NCI-H2107 treated with DMSO at 0.1 percent for 48 hours (cell line): ENCODE data around the gene HSPA4L.
A peak's percentile ranks its signal among the peaks of the same experiment; 100 is the strongest.

ENCODE experiments used
- DNase-seq: peaks from one replicate; lab custom pipeline; 2025; ENCODE audit not compliant: unreplicated experiment; lab: John Stamatoyannopoulos, UW

The HSPA4L gene

DNA sequence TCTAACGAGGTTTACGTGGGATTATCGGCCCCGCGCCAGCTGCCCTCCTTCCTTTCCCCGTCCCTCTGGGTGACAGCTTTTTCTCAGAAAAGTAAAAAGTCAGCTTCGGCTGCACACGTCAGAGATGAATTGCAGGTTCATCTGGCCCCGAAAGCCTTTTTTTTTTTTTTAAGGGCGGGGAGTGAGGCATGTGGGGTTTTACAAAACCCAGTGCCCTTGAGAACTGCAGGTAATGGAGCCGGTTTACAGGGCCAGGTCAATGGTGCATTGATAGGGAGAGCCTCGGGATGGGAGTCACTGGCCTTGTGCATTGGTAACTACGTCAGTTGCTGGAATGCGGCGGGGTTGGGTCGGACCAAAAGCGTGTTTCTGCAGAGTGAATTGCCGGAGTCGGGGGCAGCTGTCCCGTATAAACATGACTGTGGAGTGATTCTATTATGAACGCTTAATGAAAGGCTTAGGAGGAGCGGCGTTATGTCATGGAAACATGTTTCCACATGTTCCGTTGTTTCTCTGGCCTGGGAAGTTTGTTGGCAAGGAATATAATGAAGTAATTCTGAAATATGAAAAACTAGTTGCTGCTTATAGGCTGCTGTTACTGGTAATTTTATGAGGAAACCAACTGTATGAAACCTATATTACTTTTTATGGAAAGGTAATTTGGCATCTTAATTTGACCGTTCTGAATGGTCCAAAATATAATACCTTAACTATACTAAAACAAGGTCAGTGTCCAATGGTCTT is 1.1 kb downstream of the HSPA4L start:
- no peak for DNase-seq

DNA sequence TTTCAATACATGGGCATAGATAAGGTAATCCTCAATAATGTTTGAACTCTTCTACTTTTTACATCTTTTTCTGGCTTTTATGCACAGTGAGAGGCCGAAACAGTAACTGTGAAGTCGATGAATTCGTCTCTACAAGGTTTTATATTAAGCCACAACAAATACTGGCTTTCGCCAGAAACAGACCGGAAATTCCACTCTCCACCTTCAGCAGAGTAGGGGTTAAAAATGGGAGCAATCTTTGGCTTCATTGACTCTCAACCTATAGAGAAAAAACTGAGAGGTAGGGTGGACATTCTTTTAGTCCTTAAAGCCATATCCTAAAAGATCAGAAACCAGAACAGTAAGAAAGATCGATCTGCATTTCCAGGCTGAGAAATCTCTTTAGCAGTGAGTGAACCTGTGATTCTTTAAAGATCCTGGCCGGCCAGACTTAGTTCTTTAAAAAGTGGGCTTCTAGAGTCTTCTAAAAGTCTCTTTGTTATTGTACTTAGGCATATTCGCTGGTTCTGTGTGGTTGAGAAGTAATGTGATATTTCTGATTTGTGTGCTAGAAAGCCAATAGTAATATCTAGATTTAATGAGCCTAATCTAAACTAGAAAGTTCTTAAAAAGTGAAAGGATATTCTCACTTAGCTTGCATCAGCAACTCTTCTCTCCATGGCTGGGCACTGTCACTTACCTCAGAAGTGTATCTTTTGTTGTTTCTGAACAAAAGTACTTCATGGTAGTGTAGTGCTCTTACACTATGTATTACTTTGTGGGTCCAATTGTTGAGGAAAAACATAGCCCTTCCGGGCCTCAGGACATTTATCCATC is 2.0 kb downstream of the HSPA4L start:
- DNase-seq: peak; percentile 11

DNA sequence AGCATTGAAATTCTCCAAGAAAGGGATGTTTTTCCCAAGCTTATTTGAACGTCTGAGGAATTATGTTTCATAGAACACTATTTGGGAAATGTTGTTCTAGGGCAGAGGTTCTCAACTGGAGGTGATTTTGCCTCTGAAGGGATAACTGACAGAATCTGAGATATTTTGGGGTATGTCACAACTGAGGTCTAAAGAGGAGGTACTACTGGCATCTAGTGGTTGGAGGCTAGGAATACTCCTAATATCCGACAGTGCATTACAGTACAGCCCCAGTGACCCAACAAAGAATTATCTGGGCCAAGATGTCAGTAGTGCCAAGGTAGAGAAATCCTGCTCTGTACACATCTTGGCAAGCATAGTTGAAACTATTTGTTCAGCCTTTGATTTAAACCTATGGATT is 6.4 kb downstream of the HSPA4L start:
- DNase-seq: no peak

DNA sequence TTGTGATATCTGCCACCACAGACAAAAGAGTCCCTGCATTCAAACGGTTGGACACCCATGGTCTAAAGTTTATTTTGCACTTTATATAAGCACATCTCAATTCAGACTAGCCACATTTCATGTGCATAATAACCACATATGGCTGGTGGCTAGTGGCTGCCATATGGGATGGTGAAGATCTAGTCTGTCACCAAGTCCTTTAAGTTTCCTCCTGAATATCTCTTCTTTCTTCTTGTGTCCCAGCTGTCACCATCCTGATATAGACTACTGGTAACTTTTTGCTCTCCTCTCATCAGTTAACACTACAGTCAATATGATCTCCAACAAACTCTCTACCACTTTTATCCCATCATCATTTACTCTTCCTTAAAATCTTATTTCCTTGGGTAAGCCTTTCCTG is 9.3 kb downstream of the HSPA4L start:
- no peak for DNase-seq

DNA sequence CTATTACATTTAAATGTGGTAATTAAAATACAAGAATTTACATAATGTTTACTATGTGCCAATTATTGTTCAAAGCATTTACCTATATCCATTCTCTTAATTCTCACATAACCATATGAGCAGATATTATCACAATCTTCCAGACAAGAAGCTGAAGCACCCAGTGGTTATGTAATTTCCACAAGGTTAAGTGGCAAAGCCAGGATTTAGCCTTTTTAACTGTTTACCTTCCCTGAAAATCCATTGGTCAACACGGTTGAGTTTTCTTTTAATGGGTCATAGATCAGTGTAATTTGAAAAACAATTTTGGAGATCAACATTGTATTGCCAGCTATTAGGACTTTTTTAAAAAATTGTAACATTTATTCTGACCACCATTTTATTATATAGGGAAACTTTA is 11.4 kb downstream of the HSPA4L start:
- no peak for DNase-seq

DNA sequence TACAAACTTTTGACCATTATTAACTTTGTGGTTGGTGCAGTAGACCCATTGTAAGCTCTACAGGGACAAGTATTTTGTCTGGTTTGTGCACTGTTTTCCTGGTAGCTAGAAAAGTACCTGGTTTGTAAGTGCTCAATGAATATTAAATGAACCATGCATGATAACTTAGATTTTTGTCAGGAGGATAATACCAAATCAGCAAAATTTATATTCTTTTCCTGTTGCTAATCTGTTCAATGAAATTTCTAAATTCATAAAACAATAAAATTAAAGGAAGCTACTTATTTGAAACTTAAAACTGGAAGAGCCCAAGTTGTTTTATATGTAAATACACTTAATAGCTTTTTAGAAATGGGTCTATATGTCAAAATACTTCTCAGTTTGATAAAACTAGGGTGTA is 17.6 kb downstream of the HSPA4L start:
- no peak for DNase-seq

DNA sequence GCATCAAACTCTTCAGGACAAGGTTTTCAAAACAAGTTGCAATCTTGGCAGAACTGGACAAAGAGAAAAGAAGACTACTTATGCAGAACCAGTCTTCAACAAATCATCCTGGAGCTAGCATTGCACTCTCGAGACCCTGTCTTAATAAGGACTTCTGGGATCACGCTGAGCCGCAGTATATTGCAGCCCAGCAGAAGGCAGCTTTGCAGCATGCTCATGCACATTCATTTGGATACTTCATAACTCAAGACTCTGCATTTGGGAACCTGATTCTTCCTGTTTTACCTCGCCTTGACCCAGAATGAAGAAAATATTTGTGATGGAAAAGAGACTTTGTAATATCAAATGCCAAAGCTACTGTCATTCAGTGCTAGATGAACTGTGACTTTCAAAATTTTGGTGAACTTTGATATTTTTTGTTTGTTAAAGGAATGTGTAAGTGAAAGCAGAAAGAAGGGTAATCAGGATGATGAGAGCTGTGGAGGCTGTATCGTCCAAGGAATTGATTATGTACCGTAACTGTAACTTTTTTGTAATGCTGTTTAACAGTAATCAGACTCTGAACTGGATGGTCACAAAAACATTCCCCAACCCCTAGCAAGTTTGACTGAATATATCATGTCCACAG is 27.2 kb downstream of the HSPA4L start:
- no peak for DNase-seq

DNA sequence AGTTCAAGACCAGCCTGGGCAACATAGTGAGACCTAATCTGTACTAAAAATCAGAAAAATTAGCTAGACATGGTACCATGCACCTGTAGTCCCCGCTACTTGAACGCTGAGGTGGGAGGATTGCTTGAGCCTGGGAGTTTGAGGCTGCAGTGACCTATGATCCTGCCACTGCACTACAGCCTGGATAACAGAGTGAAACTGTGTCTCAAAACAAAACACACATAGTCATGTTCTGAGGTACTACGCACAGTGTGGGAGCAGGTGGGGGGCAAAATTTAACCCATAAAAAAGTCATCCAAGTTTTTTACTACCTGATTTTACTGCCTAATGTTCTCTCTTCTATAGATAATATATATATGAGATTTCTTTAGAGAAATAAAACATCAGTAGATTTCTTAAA is 28.4 kb downstream of the HSPA4L start:
- no peak for DNase-seq

DNA sequence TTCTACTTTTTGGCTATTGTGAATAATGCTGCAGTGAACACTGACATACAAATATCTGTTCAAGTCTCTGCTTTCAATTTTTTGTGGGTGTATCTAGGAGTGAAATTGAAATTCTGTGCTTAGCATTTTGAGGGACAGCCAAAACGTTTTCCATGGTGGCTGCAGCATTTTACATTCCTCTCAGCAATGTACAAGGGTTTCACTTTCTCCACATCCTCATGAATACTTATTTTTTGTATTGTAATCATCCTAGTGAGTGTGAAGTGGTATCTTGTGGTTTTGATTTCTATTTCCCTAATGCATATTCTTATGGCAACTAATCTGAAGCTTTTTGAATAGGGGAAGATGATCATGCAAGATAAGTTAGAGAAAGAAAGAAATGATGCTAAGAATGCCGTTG is 40.3 kb downstream of the HSPA4L start:
- DNase-seq: no peak

DNA sequence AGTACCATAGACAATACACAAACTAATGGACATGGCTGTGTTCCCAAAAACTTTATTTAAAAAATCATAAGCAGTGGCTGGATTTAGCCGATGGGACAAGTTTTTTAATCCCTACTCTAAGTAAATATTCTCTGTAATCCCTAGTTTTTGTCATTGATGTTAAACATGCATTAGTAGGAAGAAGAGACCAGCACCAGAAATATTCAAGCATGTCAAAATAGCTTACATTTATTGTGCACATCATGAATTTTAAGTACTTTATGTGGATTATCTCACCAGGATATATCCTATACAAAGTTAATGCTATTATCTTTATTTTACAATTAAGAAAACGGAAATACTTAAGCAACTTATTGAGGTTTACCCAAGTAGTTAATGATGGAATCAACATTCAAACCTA is 46.0 kb downstream of the HSPA4L start:
- DNase-seq: no peak

DNA sequence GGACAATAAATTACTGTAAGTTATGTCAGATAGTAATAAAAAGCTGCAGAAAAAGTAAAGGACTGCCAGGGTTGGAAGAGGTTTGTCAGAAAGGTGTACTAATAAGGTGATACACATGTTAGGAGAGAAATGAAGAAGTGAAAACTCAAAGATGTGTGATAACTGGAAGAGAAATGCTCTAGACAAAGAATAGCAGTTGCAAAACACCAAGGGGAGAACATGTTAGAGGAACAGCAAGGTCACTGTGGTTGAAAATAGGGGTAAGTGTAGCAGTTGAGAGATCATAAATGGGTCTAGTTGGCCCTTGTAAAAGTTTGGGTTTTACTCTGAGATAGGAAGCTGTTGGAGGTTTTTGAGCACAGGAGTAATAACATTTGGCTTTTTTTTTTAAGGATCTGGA is 46.9 kb downstream of the HSPA4L start:
- DNase-seq: no peak

DNA sequence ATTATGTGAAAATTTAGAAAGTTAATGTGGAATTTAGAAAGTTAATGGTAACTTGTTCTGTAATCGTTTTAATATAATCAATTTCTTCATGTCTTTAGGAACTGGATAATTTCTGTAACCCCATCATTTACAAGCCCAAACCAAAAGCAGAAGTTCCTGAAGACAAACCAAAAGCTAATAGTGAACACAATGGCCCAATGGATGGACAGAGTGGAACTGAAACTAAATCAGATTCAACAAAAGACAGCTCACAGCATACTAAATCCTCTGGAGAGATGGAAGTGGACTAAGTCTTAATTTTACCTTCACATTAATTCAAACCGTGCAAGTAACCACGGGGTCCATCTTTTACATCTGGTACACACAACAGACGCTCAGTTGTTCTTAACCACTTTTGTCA is 50.5 kb downstream of the HSPA4L start:
- no peak for DNase-seq

DNA sequence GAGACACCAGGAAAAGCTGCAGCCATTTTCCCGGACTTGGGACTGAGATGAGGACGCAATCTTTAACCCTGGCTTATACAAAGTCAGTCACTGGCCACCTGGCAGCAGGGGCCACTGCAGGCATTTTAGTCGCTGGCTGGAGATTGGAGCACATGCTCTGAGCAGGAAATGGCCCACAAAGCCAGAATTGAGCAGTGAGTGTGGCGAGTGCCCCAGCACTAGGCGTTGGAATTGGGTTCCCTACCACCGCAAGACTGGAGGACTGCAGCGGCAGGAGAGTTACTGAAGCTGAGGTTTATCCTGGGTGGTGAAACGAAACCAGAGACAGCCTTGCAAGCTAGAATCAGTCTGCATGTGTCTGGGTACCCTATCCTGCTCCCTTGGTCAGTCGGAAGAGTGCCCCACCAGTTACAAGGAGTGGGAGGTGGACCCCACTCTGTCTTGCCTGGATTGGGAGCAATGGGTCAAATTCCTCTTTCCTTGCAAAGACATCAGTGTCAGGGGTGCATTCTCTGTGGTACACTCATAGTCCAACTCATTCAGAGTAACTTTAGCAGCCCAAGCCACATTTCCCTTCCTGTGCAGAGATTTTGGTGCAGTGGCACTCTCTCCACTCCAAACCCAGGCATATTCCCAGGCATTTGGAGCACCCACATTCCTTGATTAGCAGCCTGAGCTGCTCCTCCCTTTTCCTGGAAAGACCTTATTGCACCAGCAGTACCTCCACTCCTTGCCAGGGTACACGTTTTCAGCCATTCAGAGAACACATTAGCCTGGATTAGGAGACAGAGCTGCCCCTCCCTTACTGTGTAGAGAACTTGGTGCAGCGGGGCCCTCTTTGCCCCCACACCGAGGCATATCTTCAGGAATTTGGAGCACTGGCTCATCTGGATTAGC is 61.8 kb downstream of the HSPA4L start:
- DNase-seq: no peak

DNA sequence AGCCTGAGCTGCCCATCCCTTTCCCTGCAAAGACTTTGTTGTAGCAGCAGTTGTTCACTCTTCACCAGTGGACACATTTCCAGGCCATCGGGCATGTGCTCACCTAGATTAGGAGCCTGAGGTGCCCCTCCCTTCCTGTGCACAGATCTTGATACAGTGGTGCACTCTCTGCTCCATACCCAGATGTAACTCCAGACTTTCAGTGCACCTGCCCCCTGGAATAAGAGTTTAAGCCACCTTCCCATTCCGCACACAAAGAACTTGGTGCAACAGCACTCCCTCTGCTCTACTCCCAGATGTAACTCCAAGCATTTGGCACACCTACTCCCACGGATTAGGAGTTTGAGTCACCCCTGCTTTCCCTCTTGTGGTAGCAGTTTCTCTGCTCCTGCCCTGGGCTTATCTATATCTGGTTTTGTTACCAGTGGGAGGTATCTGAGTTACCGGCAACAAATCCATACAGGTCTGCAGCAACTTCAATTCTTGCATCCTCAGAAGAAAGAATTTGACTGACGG is 62.5 kb downstream of the HSPA4L start:
- DNase-seq: no peak

DNA sequence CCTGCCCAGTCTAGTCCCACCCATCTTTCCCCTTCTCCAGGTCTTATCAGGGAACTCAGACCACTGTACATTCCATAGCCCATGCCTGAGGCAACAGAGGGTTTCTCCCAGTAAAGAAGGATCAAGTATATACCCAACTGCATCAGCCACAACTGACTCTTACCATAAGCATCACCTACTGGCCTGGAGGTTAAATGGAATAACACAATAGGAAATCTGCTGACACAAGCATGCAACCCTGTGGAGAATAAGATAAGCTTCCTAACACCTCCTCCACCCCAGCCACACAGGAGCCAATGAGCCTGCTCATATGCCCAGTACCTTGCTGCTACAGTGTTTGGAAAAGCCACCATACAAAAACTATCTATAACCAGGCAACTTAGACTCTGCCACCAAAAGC is 63.9 kb downstream of the HSPA4L start:
- DNase-seq: no peak

DNA sequence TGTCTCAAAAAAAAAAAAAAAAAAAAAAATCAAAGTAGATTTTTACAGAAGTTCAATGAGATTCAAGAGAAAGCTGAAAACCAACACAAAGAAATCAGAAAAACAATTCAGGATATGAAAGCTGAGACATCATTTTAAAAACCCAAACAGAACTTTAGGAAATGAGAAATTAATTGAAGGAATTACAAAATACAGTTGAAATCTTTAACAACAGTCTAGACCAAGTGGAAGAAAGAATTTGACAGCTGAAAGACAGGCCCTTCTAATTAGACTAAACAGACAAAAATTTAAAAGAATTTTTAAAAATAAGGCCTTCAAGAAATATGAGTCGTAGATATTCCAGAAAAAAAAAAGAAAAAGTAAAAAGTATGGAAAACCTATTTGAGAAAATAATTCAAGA is 64.6 kb downstream of the HSPA4L start:
- DNase-seq: no peak

DNA sequence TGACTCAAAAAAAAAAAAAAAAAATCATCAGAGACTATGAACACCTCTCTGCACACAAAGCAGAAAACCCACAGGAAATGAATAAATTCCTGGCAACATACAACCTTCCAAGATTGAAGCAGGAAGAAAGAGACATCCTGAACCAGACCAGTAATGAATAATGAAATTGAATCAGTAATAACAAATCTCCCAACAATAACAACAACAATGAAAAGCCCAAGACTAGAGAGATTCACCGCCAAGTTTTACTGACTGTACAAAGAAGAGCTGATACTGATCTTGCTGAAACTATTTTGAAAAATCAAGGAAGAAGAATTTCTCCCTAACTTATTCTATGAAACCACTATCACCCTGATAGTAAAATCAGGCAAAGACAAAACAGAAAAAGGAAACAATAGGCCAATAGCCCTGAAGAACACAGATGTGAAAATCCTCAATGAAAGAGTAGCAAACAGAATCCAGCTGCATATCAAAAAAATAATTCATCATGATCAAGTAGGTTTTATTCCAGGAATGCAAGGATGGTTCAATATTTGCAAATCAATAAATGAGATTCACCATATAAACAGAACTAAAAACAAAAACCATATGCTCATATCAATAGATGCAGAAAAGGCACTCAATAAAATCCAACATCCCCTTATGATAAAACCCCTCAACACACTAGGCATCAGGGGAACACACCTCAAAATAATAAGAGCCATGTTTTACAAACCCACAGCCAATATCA is 67.5 kb downstream of the HSPA4L start:
- DNase-seq: no peak

DNA sequence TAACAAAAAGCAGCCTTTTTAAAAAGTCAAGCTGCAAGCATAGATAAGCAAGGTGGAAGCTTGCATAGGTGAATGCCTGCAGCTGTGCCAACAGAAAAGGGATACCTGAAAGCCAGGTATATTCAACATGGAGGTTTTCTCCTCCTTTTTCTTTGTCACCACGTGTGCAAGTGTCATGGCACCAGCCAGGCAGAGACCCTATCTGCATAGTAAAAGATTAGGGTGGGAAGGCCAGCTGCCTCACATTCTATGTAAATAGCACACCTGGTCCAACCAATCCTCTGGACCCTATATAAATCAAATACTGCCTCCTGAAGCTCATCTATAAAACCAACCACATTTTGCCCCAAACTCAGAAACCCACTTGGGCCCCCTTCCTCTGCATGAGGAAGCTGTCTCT is 70.5 kb downstream of the HSPA4L start:
- DNase-seq: no peak

DNA sequence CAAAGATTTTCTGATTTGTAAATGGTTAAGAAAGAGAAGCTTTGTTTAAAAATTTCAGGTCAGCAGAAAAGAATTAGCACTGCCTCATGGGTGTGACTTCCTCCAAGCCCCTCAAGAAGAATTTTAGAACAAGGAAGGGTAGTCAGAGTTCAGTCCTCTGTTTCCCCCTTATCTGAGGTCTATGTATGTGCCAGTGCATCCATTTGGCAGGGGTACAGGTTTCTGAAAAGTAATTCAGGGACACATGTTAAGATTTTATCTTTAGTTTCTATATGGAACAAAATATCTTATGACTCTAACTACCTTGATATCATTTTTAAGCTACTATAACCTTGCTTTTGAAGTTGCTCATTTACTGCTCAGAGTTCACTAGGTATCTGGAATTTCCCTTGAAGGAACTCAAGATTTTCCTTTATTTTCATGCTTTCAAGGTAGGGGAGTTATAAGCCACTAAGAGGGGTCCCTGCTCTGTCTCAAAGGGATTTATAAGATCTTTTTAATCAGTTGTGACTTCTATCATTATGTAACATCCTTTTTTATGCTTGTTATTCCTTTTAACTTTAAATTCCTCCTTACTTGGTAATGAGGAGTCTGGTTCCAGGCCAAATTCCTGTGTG is 74.2 kb downstream of the HSPA4L start:
- DNase-seq: no peak
